Fibroblast of villous mesenchyme (primary cell): Measurements from ENCODE around the gene VPS52. TPM values are rescaled to one million over a fixed set of nuclear protein-coding genes. Genes with fewer than 3 reads are reported as not detected.

Experiments used
- DNase-seq: peaks from one replicate; pipeline ENCODE4 v3.0.0-alpha.2; 2010; ENCODE audit warnings: low read depth
- H3K4me3 ChIP-seq: 2 replicates; pipeline ENCODE4 v1.5.1; 2011; ENCODE audit warnings: low read depth, mild to moderate bottlenecking, low read length
- CTCF ChIP-seq: IDR thresholded peaks from 2 replicates; pipeline ENCODE4 v1.5.1; 2012; ENCODE audit warnings: low read depth, mild to moderate bottlenecking, low read length; ENCODE audit not compliant: insufficient read depth
- total RNA-seq: library from RNA; depleted of rRNA; stranded (reverse); fragments of >200 nt; gene quantifications from 2 replicates; pipeline ENCODE4 v1.2.3, GENCODE V29; 2012

The VPS52 gene
- total RNA-seq, 1 donor: 38.9 TPM

GRCh38 chr6:33252759-33253158 is 18.9 kb downstream of the VPS52 start:
- no peak overlapping the region for H3K4me3 ChIP-seq
- no peak for DNase-seq
- TF ChIP-seq CTCF: no peak

- no peak overlapping the region for H3K4me3 ChIP-seq
- no peak for TF ChIP-seq CTCF
- DNase-seq: no peak
Measured at GRCh38 chr6:33251395-33252012, 20.2 kb downstream of the VPS52 start.

GRCh38 chr6:33250731-33251130 is 20.9 kb downstream of the VPS52 start:
- TF ChIP-seq CTCF: no peak
- DNase-seq: no peak
- no peak overlapping the region for H3K4me3 ChIP-seq

GRCh38 chr6:33249732-33250630 is 21.7 kb downstream of the VPS52 start:
- peak overlapping the region; percentile 78 for H3K4me3 ChIP-seq
- TF ChIP-seq CTCF: no peak
- DNase-seq: peak; percentile 62

GRCh38 chr6:33248932-33249731 is 22.5 kb downstream of the VPS52 start:
- TF ChIP-seq CTCF: no peak
- peak overlapping the region; percentile 78 for H3K4me3 ChIP-seq
- peak; percentile 99 for DNase-seq

- no peak for TF ChIP-seq CTCF
- DNase-seq: peak; percentile 51
- H3K4me3 ChIP-seq: peak overlapping the region; percentile 68
Measured at GRCh38 chr6:33248643-33248931, 23.1 kb downstream of the VPS52 start.
